GM12874 (cell line): ENCODE measurements around the gene EYA2.

Experiments used
- TF ChIP-seq, protein P1 (sequence below): IDR thresholded peaks from 2 replicates; pipeline ENCODE4 v1.5.1; 2011; ENCODE audit warnings: low read depth, mild to moderate bottlenecking, control low read depth, low read length, moderate library complexity; ENCODE audit not compliant: insufficient read depth

EYA2 gene

GRCh38 chr20:47049771-47050170, 155.1 kb downstream of the EYA2 start:
- TF ChIP-seq, protein P1, sequence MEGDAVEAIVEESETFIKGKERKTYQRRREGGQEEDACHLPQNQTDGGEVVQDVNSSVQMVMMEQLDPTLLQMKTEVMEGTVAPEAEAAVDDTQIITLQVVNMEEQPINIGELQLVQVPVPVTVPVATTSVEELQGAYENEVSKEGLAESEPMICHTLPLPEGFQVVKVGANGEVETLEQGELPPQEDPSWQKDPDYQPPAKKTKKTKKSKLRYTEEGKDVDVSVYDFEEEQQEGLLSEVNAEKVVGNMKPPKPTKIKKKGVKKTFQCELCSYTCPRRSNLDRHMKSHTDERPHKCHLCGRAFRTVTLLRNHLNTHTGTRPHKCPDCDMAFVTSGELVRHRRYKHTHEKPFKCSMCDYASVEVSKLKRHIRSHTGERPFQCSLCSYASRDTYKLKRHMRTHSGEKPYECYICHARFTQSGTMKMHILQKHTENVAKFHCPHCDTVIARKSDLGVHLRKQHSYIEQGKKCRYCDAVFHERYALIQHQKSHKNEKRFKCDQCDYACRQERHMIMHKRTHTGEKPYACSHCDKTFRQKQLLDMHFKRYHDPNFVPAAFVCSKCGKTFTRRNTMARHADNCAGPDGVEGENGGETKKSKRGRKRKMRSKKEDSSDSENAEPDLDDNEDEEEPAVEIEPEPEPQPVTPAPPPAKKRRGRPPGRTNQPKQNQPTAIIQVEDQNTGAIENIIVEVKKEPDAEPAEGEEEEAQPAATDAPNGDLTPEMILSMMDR = no peak

GRCh38 chr20:47050996-47051395, 156.4 kb downstream of the EYA2 start:
- TF ChIP-seq, protein P1 = no peak

DNA sequence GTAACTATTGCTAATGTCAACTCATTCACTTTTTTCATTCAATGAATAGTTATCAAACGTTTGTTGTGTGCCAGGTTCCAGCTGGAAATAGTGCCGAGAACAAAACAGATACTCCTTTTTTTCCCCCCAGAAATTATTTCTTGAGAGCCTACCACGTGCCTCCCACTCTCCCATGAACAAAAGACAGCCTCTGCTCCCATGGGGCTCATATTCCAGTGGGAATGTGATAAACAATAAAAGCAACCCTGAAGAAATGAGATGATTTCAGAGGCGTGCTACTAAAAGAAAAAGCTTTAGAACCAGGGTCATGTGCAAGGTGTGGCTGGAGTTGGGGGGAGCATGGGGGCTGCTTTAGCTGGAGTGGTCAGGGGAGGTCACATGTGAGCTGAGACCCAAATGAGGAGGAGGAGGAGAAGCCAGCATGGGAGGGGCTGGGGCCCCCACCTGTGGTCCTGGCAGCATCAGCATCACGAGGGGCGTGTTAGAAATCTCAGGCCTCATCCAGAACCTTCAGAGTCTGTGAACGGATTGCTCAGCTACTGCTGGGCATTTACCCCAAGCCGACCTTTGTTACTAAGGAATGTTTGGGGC, 157.4 kb downstream of the EYA2 start:
- TF ChIP-seq, protein P1 = no peak

- TF ChIP-seq, protein P1 = no peak
Observed at GRCh38 chr20:47054506-47054905, 159.9 kb downstream of the EYA2 start.

- TF ChIP-seq, protein P1 = no peak
Observed at GRCh38 chr20:47054945-47055344, 160.3 kb downstream of the EYA2 start.

DNA sequence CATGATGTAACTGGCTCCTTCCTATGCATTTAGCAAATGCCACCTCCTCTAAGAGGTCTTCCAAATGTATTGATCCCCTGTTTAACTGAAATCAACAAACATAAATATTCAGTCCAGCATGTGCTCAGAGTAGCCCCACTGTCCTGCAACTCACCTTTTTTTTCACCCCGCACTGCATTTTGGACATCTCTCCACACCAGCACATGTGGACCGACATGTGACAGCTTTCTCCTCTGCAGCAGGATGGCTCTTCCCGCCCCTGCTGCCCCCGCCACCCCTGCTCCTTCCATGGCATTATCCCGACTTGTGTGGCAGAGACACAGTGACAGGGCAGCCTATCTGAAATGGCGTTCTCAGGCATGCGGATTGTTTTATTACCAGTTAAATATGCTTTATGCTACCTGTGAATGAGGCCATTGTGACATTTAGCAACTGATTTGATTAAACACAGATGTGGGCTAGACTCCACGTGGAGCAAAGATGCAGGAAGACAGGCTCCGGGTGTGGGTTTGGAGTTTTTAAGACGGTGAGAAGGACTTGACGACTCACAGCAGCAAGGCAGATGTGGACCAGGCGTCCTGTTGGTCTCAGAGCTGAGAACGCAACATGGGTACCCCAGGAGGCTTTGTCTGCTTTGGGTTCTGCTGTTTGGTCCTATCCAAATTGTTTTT, 161.2 kb downstream of the EYA2 start:
- TF ChIP-seq, protein P1 = no peak

GRCh38 chr20:47057661-47058060, 163.0 kb downstream of the EYA2 start:
- TF ChIP-seq, protein P1 = no peak
